HepG2 (cell line): Measurements from ENCODE around the gene PHF3. TPM values are rescaled to one million over a fixed set of nuclear protein-coding genes. Genes with fewer than 3 reads are reported as not detected.
A peak's percentile ranks its signal among the peaks of the same experiment; 100 is the strongest.

ENCODE experiments used
- ATAC-seq: fragments of 200-7000 bp; cut with Tn5 transposase; 3 replicates; pipeline ENCODE4 v1.9.1; 2020; ENCODE audit warnings: mild to moderate bottlenecking, moderate library complexity
- BruUV-seq: library from RNA; stranded (reverse); fragments of 400-500 nt; replicated peaks from 2 replicates; lab custom pipeline; 2021; lab: Mats Ljungman, UMichigan
- CTCF ChIA-PET: fragments of 300-600 bp; formaldehyde crosslinking; extraction: SDS; loops from one replicate; lab custom pipeline; 2021; ENCODE audit warnings: low total read pairs, inconsistent platforms, low intra/inter-chr PET ratio; lab: Yijun Ruan, JAX
- POLR2A ChIA-PET: fragments of 350-600 bp; sonication (Branson Sonifier 250); formaldehyde crosslinking; loops from one replicate; lab custom pipeline; 2020; ENCODE audit warnings: antibody characterized with exemption, inconsistent platforms; lab: Yijun Ruan, JAX
- DNase-seq: peaks from one replicate; pipeline ENCODE4 v3.0.0-alpha.2; 2015; ENCODE audit warnings: low spot score
- FAIRE-seq: peaks from 3 replicates; lab custom pipeline; 2011; peaks lifted over from hg19 to GRCh38; lab: Jason Lieb, UNC
- H2AFZ ChIP-seq: one replicate; pipeline ENCODE4 v1.6.1; 2011; ENCODE audit warnings: low read length, inconsistent platforms
- H3K27ac ChIP-seq: fragments of 300-600 bp; 3 replicates; pipeline ENCODE4 v1.8.0; 2011; ENCODE audit warnings: mixed run types, mild to moderate bottlenecking, mixed read lengths, low read length, inconsistent platforms; ENCODE audit not compliant: insufficient read depth; ENCODE audit errors: extremely low read length
- H3K27me3 ChIP-seq, 2 experiments: fragments of 200-600 bp in 1 of 2; 2 replicates in 1 of 2; 3 replicates in 1 of 2; pipeline versions ENCODE4 v1.6.0 to v1.8.0; 2011; ENCODE audit warnings: low read length in 2 of 2, mild to moderate bottlenecking in 2 of 2, moderate library complexity in 2 of 2, inconsistent platforms in 1 of 2; ENCODE audit not compliant: insufficient read depth in 2 of 2, control insufficient read depth in 1 of 2
- H3K36me3 ChIP-seq, 2 experiments: fragments of 200-600 bp in 1 of 2; replicated peaks in 1 of 2; 2 replicates in 1 of 2; 3 replicates in 1 of 2; pipeline versions ENCODE4 v1.5.1 to v1.8.0; 2011; ENCODE audit warnings: low read length in 2 of 2, inconsistent platforms in 1 of 2; ENCODE audit not compliant: insufficient read depth in 2 of 2, control insufficient read depth in 1 of 2
- H3K4me1 ChIP-seq: 2 replicates; pipeline ENCODE4 v1.5.1; 2012; ENCODE audit warnings: low read length, inconsistent platforms; ENCODE audit not compliant: insufficient read depth
- H3K4me2 ChIP-seq: 2 replicates; pipeline ENCODE4 v1.6.0; 2011; ENCODE audit warnings: low read depth, low read length, inconsistent platforms
- H3K4me3 ChIP-seq, 3 experiments: fragments of 200-600 bp in 1 of 3; sonication (generic), shearing (Covaris generic) in 1 of 3; replicated peaks in 1 of 3; 2 replicates each; pipeline ENCODE4 v1.5.1; 2011 to 2016; ENCODE audit warnings: low read length in 3 of 3, inconsistent platforms in 2 of 3, low read depth in 2 of 3, mild to moderate bottlenecking in 2 of 3, control low read depth in 1 of 3, mixed read lengths in 1 of 3; ENCODE audit not compliant: insufficient read depth in 1 of 3
- H3K79me2 ChIP-seq: one replicate; pipeline ENCODE4 v1.6.1; 2011; ENCODE audit warnings: low read length, inconsistent platforms; ENCODE audit not compliant: insufficient read depth
- H3K9ac ChIP-seq: 2 replicates; pipeline ENCODE4 v1.6.0; 2011; ENCODE audit warnings: mild to moderate bottlenecking, low read depth, low read length, inconsistent platforms; ENCODE audit not compliant: insufficient read depth
- H3K9me3 ChIP-seq: 2 replicates; pipeline ENCODE4 v1.5.1; 2012; ENCODE audit warnings: mild to moderate bottlenecking, low read length
- H4K20me1 ChIP-seq: 2 replicates; pipeline ENCODE4 v1.6.0; 2011; ENCODE audit warnings: inconsistent platforms, mild to moderate bottlenecking, low read length, moderate library complexity; ENCODE audit not compliant: insufficient read depth
- ATF5 ChIP-seq: sonication (generic); formaldehyde crosslinking; IDR thresholded peaks from 2 replicates; pipeline ENCODE4 v1.4.0; 2020; ENCODE audit warnings: mild to moderate bottlenecking, low read depth, missing genetic modification reagents
- DNMT3B ChIP-seq: conservative IDR thresholded peaks from 2 replicates; pipeline ENCODE4 v1.6.1; 2016; ENCODE audit warnings: missing biosample characterization, control low read depth
- MTERF4 ChIP-seq: sonication (generic); formaldehyde crosslinking; IDR thresholded peaks from 2 replicates; pipeline ENCODE4 v1.8.0; 2023; ENCODE audit warnings: mild to moderate bottlenecking, missing genetic modification reagents
- PAWR ChIP-seq: sonication (generic); formaldehyde crosslinking; IDR thresholded peaks from 2 replicates; pipeline ENCODE4 v1.4.0; 2020; ENCODE audit warnings: missing genetic modification reagents, mild to moderate bottlenecking, borderline replicate concordance
- SSRP1 ChIP-seq: IDR thresholded peaks from 2 replicates; pipeline ENCODE4 v1.6.1; 2016; ENCODE audit warnings: control low read depth
- TCF7 ChIP-seq: sonication (generic); IDR thresholded peaks from 2 replicates; pipeline ENCODE4 v1.6.1; 2016; ENCODE audit warnings: antibody characterized with exemption, low read depth
- ZBTB38 ChIP-seq: sonication (generic); formaldehyde crosslinking; IDR thresholded peaks from 2 replicates; pipeline ENCODE4 v1.5.1; 2020; ENCODE audit warnings: mild to moderate bottlenecking, missing genetic modification reagents
- ZMYM4 ChIP-seq: sonication (generic); formaldehyde crosslinking; IDR thresholded peaks from 2 replicates; pipeline ENCODE4 v1.8.1; 2023; ENCODE audit warnings: mild to moderate bottlenecking, missing genetic modification reagents
- ZNF20 ChIP-seq: sonication (generic); formaldehyde crosslinking; IDR thresholded peaks from 2 replicates; pipeline ENCODE4 v1.4.0; 2020; ENCODE audit warnings: mild to moderate bottlenecking, moderate library complexity, missing genetic modification reagents
- ZNF772 ChIP-seq: sonication (generic); formaldehyde crosslinking; IDR thresholded peaks from 2 replicates; pipeline ENCODE4 v1.5.0; 2020; ENCODE audit warnings: mild to moderate bottlenecking, missing genetic modification reagents
- WGBS: methylation state at CpG from one replicate; pipeline ENCODE4 v1.1.6; 2017; ENCODE audit warnings: low lambda C conversion rate; 5-methylcytosine and 5-hydroxymethylcytosine counted together
- in situ Hi-C: cut with HindIII; loops from 2 replicates; pipeline ENCODE4 v1.10.0; 2017; ENCODE audit warnings: low pct_unique_long_range_greater_than_20kb; ENCODE audit not compliant: extremely low pct_ligation_motif_present
- intact Hi-C: fragments of 100-400 bp; cut with micrococcal nuclease; formaldehyde crosslinking; loops from one replicate; pipeline ENCODE4 v1.10.0; 2022; ENCODE audit not compliant: unreplicated experiment
- polyA plus RNA-seq, 8 experiments: library from polyadenylated mRNA; depleted of rRNA in 3 of 8; stranded (reverse) in 7 of 8; unstranded in 1 of 8; fragments of >200 nt; fragmentation: Illumina TruSeq in 4 of 8; extraction: Trizol in 4 of 8; gene quantifications; 2 replicates each; pipeline versions ENCODE4 v1.2.1 to v1.2.3, GENCODE V29; 2011 to 2016; ENCODE audit warnings: low read depth in 4 of 8, missing spikeins in 1 of 8, mixed read lengths in 1 of 8; ENCODE audit not compliant: insufficient read depth in 1 of 8
- total RNA-seq, 5 experiments: library from RNA; depleted of rRNA; stranded (reverse); fragments of >200 nt; fragmentation: Illumina TruSeq; extraction: Trizol; gene quantifications; 2 replicates each; pipeline ENCODE4 v1.2.3, GENCODE V29; 2016; ENCODE audit warnings: low read depth in 1 of 5
- TF ChIP-seq, protein P1 (sequence below): sonication (generic); formaldehyde crosslinking; conservative IDR thresholded peaks from 2 replicates; pipeline ENCODE4 v1.5.0; 2020; ENCODE audit warnings: missing genetic modification reagents
- TF ChIP-seq, protein P2 (sequence below): sonication (generic); formaldehyde crosslinking; IDR thresholded peaks from 2 replicates; pipeline ENCODE4 v1.4.0; 2020; ENCODE audit warnings: missing genetic modification reagents

Gene PHF3
- total and polyA plus RNA-seq, 2 of the 13 experiments (the other 11 are each of a cell fraction or from before 2014, with no cell fraction given): 19.8 to 70.4 TPM

DNA sequence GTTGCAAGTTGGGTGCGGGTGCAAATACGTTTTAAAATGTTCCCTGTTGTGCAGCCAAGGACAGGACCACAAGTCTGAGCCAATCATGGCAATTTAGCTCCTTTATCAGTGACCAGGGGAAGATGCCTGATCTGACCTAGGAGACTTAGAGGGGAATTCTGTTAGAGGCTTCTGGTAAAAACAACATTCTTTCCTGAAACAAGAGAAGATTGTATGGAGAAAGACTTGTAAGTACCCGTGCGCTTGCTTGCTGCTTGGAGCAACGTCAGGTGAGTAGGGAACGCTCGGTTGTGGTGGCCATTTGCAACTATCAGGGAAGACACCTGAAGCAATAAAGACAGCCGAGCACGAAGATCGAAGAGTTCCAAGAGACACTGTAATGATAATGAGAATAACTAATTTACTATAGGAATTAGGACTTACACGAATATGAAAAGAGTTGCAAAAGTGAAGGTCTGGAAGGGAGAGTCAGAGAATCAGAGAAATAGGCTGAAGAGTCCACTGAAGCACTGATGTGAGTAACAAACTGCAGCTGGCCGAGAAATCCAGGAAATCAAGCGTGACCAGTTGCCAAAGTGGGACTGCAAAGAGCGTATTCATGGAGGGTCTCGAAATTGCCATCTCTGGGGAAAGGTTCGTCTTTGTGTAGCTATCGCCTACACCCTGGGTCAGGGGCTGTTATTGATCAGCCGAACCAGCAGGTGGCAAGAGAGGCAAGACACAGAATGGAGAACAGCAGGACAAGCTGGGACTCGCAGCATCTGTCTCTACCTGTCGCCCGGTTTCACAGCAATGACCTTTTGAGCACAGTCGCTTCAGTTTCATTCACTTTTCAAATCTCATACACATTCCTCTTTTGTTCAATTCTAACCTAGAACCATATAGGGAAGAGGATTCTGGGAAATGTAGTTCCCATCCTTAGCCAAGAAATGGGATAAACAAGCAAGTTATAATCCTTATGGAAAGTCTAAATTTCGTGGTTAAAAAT, 37.3 kb upstream of the PHF3 start:
- H2AFZ ChIP-seq: peak overlapping the region; percentile 93
- no peaks in the 10 kb centered on the region for H3K9me3 ChIP-seq
- ChIA-PET CTCF (interaction anchor here (1.0 to 2.3 kb wide), 3 partner anchors 24 to 204 kb away, joined by 3 to 32 read pairs (median 5); no protein-coding TSS in a partner anchor), POLR2A (interaction anchor here (0.9 to 2.1 kb wide), 12 partner anchors 13 to 251 kb away, joined by 3 to 12 read pairs (median 6); partner anchors contain the start of gene PHF3)
- peaks cover 20% of the 10 kb centered on the region for H3K4me1 ChIP-seq
- H3K36me3 ChIP-seq: no peaks in the 10 kb centered on the region
- H3K9ac ChIP-seq: peak overlapping the region; percentile 70
- no peaks in the 10 kb centered on the region for H3K79me2 ChIP-seq
- in situ Hi-C loops: loop anchor here (5.0 kb wide), 1 partner anchor 164 kb away; no protein-coding TSS in a partner anchor
- peak overlapping the region; percentile 26 for H3K27ac ChIP-seq
- FAIRE-seq (peak; percentile 82), ATAC-seq (peak; percentile 99), DNase-seq (peak; percentile 88)
- H4K20me1 ChIP-seq: no peaks in the 10 kb centered on the region
- peak overlapping the region; percentile 97 for H3K4me2 ChIP-seq
- TSS peak; percentile 89 for BruUV-seq
- H3K27me3 ChIP-seq: no peaks in the 10 kb centered on the region; a peak in 1 of 5 replicates
- 1% methylated on average over 23 of the region's 23 CpGs for WGBS
- peak overlapping the region; percentile 70 to 80 (median 73) for H3K4me3 ChIP-seq
- intact Hi-C loops: loop anchor here (1.0 to 5.0 kb wide), 7 partner anchors 40 to 290 kb away; no protein-coding TSS in a partner anchor
- TF ChIP-seq, protein P1, sequence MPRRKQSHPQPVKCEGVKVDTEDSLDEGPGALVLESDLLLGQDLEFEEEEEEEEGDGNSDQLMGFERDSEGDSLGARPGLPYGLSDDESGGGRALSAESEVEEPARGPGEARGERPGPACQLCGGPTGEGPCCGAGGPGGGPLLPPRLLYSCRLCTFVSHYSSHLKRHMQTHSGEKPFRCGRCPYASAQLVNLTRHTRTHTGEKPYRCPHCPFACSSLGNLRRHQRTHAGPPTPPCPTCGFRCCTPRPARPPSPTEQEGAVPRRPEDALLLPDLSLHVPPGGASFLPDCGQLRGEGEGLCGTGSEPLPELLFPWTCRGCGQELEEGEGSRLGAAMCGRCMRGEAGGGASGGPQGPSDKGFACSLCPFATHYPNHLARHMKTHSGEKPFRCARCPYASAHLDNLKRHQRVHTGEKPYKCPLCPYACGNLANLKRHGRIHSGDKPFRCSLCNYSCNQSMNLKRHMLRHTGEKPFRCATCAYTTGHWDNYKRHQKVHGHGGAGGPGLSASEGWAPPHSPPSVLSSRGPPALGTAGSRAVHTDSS (CRISPR knock-in tag): peak; percentile 67; the same call in 1 of the 2 replicates
- TF ChIP-seq ZBTB38 (peak; percentile 69; the same call in 1 of the 2 replicates), PAWR (CRISPR knock-in tag) (no peak), ZMYM4 (CRISPR knock-in tag) (peak; percentile 98), ATF5 (no peak), MTERF4 (CRISPR knock-in tag) (0 out of 2 replicates have a peak, but pooled peaks have one; percentile 82), ZNF20 (CRISPR knock-in tag) (no peak), SSRP1 (CRISPR knock-in tag) (peak; percentile 89), DNMT3B (no peak), ZNF772 (peak; percentile 90), TCF7 (no peak)
- TF ChIP-seq, protein P2, sequence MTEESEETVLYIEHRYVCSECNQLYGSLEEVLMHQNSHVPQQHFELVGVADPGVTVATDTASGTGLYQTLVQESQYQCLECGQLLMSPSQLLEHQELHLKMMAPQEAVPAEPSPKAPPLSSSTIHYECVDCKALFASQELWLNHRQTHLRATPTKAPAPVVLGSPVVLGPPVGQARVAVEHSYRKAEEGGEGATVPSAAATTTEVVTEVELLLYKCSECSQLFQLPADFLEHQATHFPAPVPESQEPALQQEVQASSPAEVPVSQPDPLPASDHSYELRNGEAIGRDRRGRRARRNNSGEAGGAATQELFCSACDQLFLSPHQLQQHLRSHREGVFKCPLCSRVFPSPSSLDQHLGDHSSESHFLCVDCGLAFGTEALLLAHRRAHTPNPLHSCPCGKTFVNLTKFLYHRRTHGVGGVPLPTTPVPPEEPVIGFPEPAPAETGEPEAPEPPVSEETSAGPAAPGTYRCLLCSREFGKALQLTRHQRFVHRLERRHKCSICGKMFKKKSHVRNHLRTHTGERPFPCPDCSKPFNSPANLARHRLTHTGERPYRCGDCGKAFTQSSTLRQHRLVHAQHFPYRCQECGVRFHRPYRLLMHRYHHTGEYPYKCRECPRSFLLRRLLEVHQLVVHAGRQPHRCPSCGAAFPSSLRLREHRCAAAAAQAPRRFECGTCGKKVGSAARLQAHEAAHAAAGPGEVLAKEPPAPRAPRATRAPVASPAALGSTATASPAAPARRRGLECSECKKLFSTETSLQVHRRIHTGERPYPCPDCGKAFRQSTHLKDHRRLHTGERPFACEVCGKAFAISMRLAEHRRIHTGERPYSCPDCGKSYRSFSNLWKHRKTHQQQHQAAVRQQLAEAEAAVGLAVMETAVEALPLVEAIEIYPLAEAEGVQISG (CRISPR knock-in tag): peak; percentile 100
